ENCODE measurements around the gene RUFY3.

GRCh38 chr4:70706516-70706915, 15.2 kb upstream of the RUFY3 start:
- TF ChIP-seq, protein P1, sequence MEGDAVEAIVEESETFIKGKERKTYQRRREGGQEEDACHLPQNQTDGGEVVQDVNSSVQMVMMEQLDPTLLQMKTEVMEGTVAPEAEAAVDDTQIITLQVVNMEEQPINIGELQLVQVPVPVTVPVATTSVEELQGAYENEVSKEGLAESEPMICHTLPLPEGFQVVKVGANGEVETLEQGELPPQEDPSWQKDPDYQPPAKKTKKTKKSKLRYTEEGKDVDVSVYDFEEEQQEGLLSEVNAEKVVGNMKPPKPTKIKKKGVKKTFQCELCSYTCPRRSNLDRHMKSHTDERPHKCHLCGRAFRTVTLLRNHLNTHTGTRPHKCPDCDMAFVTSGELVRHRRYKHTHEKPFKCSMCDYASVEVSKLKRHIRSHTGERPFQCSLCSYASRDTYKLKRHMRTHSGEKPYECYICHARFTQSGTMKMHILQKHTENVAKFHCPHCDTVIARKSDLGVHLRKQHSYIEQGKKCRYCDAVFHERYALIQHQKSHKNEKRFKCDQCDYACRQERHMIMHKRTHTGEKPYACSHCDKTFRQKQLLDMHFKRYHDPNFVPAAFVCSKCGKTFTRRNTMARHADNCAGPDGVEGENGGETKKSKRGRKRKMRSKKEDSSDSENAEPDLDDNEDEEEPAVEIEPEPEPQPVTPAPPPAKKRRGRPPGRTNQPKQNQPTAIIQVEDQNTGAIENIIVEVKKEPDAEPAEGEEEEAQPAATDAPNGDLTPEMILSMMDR (IDR thresholded peaks at IDR 0.05; ENCODE audit: low read depth, low read length, poor library complexity, severe bottlenecking): no peak
- no peak for TF ChIP-seq EZH2phosphoT487 (IDR thresholded peaks at IDR 0.05; ENCODE audit: borderline replicate concordance, low read length)

Data from DOHH2 (cell line).